OCI-LY1 (cell line): ENCODE data around the gene PRSS8.

Source experiments
- EZH2 ChIP-seq: fragments of 200-600 bp; sonication (generic), shearing (Covaris generic); IDR thresholded peaks from 2 replicates; pipeline ENCODE4 v1.8.0; 2017; ENCODE audit warnings: borderline replicate concordance, mixed run types, mild to moderate bottlenecking, antibody characterized with exemption, low read length, moderate library complexity, mixed read lengths
- TF ChIP-seq, protein P1 (sequence below): fragments of 200-600 bp; sonication (generic), shearing (Covaris generic); IDR thresholded peaks from 2 replicates; pipeline ENCODE4 v1.5.1; 2017; ENCODE audit warnings: mild to moderate bottlenecking, antibody characterized with exemption, low read length, moderate library complexity, mixed read lengths

DNA sequence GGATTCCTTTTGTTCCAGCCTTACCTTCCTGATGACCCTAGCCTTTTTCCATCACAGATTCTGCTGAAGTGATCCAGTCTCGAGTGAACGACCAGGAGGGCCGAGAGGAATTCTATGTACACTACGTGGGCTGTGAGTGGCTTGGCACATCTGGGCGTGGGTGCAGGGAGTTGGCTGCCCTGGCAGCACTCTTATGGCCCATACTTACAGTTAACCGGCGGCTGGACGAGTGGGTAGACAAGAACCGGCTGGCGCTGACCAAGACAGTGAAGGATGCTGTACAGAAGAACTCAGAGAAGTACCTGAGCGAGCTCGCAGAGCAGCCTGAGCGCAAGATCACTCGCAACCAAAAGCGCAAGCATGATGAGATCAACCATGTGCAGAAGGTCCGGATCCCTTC lies 15.4 kb downstream of the PRSS8 start:
- TF ChIP-seq, protein P1, sequence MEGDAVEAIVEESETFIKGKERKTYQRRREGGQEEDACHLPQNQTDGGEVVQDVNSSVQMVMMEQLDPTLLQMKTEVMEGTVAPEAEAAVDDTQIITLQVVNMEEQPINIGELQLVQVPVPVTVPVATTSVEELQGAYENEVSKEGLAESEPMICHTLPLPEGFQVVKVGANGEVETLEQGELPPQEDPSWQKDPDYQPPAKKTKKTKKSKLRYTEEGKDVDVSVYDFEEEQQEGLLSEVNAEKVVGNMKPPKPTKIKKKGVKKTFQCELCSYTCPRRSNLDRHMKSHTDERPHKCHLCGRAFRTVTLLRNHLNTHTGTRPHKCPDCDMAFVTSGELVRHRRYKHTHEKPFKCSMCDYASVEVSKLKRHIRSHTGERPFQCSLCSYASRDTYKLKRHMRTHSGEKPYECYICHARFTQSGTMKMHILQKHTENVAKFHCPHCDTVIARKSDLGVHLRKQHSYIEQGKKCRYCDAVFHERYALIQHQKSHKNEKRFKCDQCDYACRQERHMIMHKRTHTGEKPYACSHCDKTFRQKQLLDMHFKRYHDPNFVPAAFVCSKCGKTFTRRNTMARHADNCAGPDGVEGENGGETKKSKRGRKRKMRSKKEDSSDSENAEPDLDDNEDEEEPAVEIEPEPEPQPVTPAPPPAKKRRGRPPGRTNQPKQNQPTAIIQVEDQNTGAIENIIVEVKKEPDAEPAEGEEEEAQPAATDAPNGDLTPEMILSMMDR = no peak
- no peak for TF ChIP-seq EZH2
